Type B pancreatic cell (in vitro differentiated cells): ENCODE results near the gene IFT57. TPM values are rescaled to one million over a fixed set of nuclear protein-coding genes. Genes with fewer than 3 reads are reported as not detected.

Experiments
- DNase-seq: peaks from one replicate; pipeline ENCODE4 v3.0.0; 2021; ENCODE audit warnings: mixed read lengths; ENCODE audit not compliant: unreplicated experiment; ENCODE audit errors: extremely low spot score
- H3K27ac Mint-ChIP-seq: 2 replicates; pipeline ENCODE4 v1.8.0; 2021; ENCODE audit warnings: mild to moderate bottlenecking, mixed read lengths
- H3K27me3 Mint-ChIP-seq: 2 replicates; pipeline ENCODE4 v1.8.0; 2021; ENCODE audit warnings: mixed read lengths
- H3K36me3 Mint-ChIP-seq: 2 replicates; pipeline ENCODE4 v1.8.0; 2021; ENCODE audit warnings: mixed read lengths
- H3K4me1 Mint-ChIP-seq: one replicate; pipeline ENCODE4 v1.8.0; 2021; ENCODE audit warnings: mixed read lengths; ENCODE audit not compliant: unreplicated experiment
- H3K4me3 Mint-ChIP-seq: 2 replicates; pipeline ENCODE4 v1.8.0; 2021; ENCODE audit warnings: mild to moderate bottlenecking, mixed read lengths
- H3K9me3 Mint-ChIP-seq: 2 replicates; pipeline ENCODE4 v1.8.0; 2021; ENCODE audit warnings: mixed read lengths
- CTCF ChIP-seq: fragments of 200-600 bp; sonication (generic); conservative IDR thresholded peaks from 2 replicates; pipeline ENCODE4 v1.5.0; 2021; ENCODE audit warnings: antibody characterized with exemption, mild to moderate bottlenecking
- total RNA-seq: library from RNA; stranded (reverse); gene quantifications from 2 replicates; pipeline ENCODE4 v1.2.1, GENCODE V29; 2021; ENCODE audit warnings: low replicate concordance

Gene IFT57
- total RNA-seq, 1 donor from 2014 or later = 95.7 TPM

GRCh38 chr3:108239082-108239481 is 16.9 kb upstream of the IFT57 start:
- H3K4me1 Mint-ChIP-seq = peaks cover 25% of the 10 kb centered on the region
- no peak for TF ChIP-seq CTCF
- H3K4me3 Mint-ChIP-seq = no peak overlapping the region
- H3K9me3 Mint-ChIP-seq = peaks cover 8% of the 10 kb centered on the region
- no peaks in the 10 kb centered on the region for H3K27me3 Mint-ChIP-seq
- H3K27ac Mint-ChIP-seq = no peak overlapping the region
- no peaks in the 10 kb centered on the region for H3K36me3 Mint-ChIP-seq
- DNase-seq = no peak

GRCh38 chr3:108235290-108235689 is 13.1 kb upstream of the IFT57 start:
- peaks cover 16% of the 10 kb centered on the region for H3K4me1 Mint-ChIP-seq
- peaks cover 2% of the 10 kb centered on the region for H3K27me3 Mint-ChIP-seq
- H3K36me3 Mint-ChIP-seq = no peaks in the 10 kb centered on the region
- TF ChIP-seq CTCF = no peak
- H3K9me3 Mint-ChIP-seq = peaks cover 8% of the 10 kb centered on the region
- H3K27ac Mint-ChIP-seq = no peak overlapping the region
- no peak overlapping the region for H3K4me3 Mint-ChIP-seq
- no peak for DNase-seq

GRCh38 chr3:108234387-108234957 is 12.2 kb upstream of the IFT57 start:
- DNase-seq = no peak
- Mint-ChIP-seq H3K27ac (no peak overlapping the region), H3K27me3 (peaks cover 4% of the 10 kb centered on the region), H3K36me3 (no peaks in the 10 kb centered on the region), H3K4me1 (peaks cover 8% of the 10 kb centered on the region), H3K9me3 (peaks cover 8% of the 10 kb centered on the region), H3K4me3 (no peak overlapping the region)
- TF ChIP-seq CTCF = no peak

GRCh38 chr3:108228286-108228685 is 6.1 kb upstream of the IFT57 start:
- H3K9me3 Mint-ChIP-seq = no peaks in the 10 kb centered on the region
- DNase-seq = no peak
- peaks cover 8% of the 10 kb centered on the region for H3K27me3 Mint-ChIP-seq
- TF ChIP-seq CTCF = no peak
- H3K36me3 Mint-ChIP-seq = no peaks in the 10 kb centered on the region
- H3K4me1 Mint-ChIP-seq = peaks cover 19% of the 10 kb centered on the region
- no peak overlapping the region for H3K27ac Mint-ChIP-seq
- H3K4me3 Mint-ChIP-seq = no peak overlapping the region

- DNase-seq = no peak
- no peaks in the 10 kb centered on the region for H3K36me3 Mint-ChIP-seq
- H3K27ac Mint-ChIP-seq = no peak overlapping the region
- H3K27me3 Mint-ChIP-seq = peaks cover 8% of the 10 kb centered on the region
- peaks cover 20% of the 10 kb centered on the region for H3K4me1 Mint-ChIP-seq
- no peak overlapping the region for H3K4me3 Mint-ChIP-seq
- no peak for TF ChIP-seq CTCF
- H3K9me3 Mint-ChIP-seq = no peaks in the 10 kb centered on the region
These were observed 4.9 kb upstream of the IFT57 start for GRCh38 chr3:108227131-108227530.

- H3K9me3 Mint-ChIP-seq = no peaks in the 10 kb centered on the region
- H3K27me3 Mint-ChIP-seq = peaks cover 6% of the 10 kb centered on the region
- no peak overlapping the region for H3K27ac Mint-ChIP-seq
- no peak overlapping the region for H3K4me3 Mint-ChIP-seq
- TF ChIP-seq CTCF = no peak
- peaks cover 29% of the 10 kb centered on the region for H3K4me1 Mint-ChIP-seq
- no peak for DNase-seq
- H3K36me3 Mint-ChIP-seq = no peaks in the 10 kb centered on the region
These were observed 3.0 kb upstream of the IFT57 start for GRCh38 chr3:108225221-108225620.
